HepG2 (cell line): ENCODE data around the gene TEX19. TPM values are rescaled to one million over a fixed set of nuclear protein-coding genes. Genes with fewer than 3 reads are reported as not detected.
A peak's percentile ranks its signal among the peaks of the same experiment; 100 is the strongest.

ENCODE experiments used
- ADNP ChIP-seq: sonication (generic); formaldehyde crosslinking; IDR thresholded peaks from 2 replicates; pipeline ENCODE4 v1.4.0; 2020; ENCODE audit warnings: missing genetic modification reagents
- ARID5B ChIP-seq: IDR thresholded peaks from 2 replicates; pipeline ENCODE4 v1.4.0; 2020; ENCODE audit warnings: mild to moderate bottlenecking, missing genetic modification reagents
- CHCHD3 ChIP-seq: sonication (generic); formaldehyde crosslinking; IDR thresholded peaks from 2 replicates; pipeline ENCODE4 v1.8.0; 2022; ENCODE audit warnings: mild to moderate bottlenecking, missing genetic modification reagents, moderate library complexity
- GMEB1 ChIP-seq: sonication (generic); formaldehyde crosslinking; IDR thresholded peaks from 2 replicates; pipeline ENCODE4 v1.5.1; 2020; ENCODE audit warnings: missing genetic modification reagents, mild to moderate bottlenecking, borderline replicate concordance
- HNRNPUL1 ChIP-seq: fragments of 200-400 bp; formaldehyde crosslinking; IDR thresholded peaks from 2 replicates; pipeline ENCODE4 v1.6.1; 2017; ENCODE audit warnings: low read depth, mild to moderate bottlenecking, low read length, moderate library complexity
- IKZF1 ChIP-seq: fragments of 450-650 bp; IDR thresholded peaks from 2 replicates; pipeline ENCODE4 v1.7.1; 2016
- PCBP2 ChIP-seq: fragments of 200-400 bp; formaldehyde crosslinking; optimal IDR thresholded peaks from 2 replicates; pipeline ENCODE3; 2018; ENCODE audit warnings: low read length, low read depth; ENCODE audit not compliant: poor library complexity, severe bottlenecking
- RAD51 ChIP-seq: fragments of 450-650 bp; IDR thresholded peaks from 2 replicates; pipeline ENCODE4 v1.6.1; 2016; ENCODE audit warnings: borderline replicate concordance
- SRF ChIP-seq: IDR thresholded peaks from 2 replicates; pipeline ENCODE4 v1.6.1; 2011; ENCODE audit warnings: mild to moderate bottlenecking, low read depth, low read length, moderate library complexity
- SRSF9 ChIP-seq: fragments of 200-400 bp; formaldehyde crosslinking; IDR thresholded peaks from 2 replicates; pipeline ENCODE4 v1.6.1; 2018; ENCODE audit warnings: borderline replicate concordance, mild to moderate bottlenecking, low read depth, low read length; ENCODE audit not compliant: insufficient read depth, poor library complexity, severe bottlenecking
- TEAD2 ChIP-seq: sonication (generic); formaldehyde crosslinking; IDR thresholded peaks from 2 replicates; pipeline ENCODE4 v1.9.0; 2021; ENCODE audit warnings: missing genetic modification reagents
- ZBTB42 ChIP-seq: sonication (generic); formaldehyde crosslinking; IDR thresholded peaks from 2 replicates; pipeline ENCODE4 v1.5.0; 2020; ENCODE audit warnings: mild to moderate bottlenecking, missing genetic modification reagents
- ZNF432 ChIP-seq: sonication (generic); formaldehyde crosslinking; IDR thresholded peaks from 2 replicates; pipeline ENCODE4 v1.5.0; 2020; ENCODE audit warnings: missing genetic modification reagents, mild to moderate bottlenecking, borderline replicate concordance
- ZNF543 ChIP-seq: sonication (generic); formaldehyde crosslinking; IDR thresholded peaks from 2 replicates; pipeline ENCODE4 v1.4.0; 2020; ENCODE audit warnings: mild to moderate bottlenecking, missing genetic modification reagents
- polyA plus RNA-seq, 8 experiments: library from polyadenylated mRNA; depleted of rRNA in 3 of 8; stranded (reverse) in 7 of 8; unstranded in 1 of 8; fragments of >200 nt; fragmentation: Illumina TruSeq in 4 of 8; extraction: Trizol in 4 of 8; gene quantifications; 2 replicates each; pipeline versions ENCODE4 v1.2.1 to v1.2.3, GENCODE V29; 2011 to 2016; ENCODE audit warnings: low read depth in 4 of 8, missing spikeins in 1 of 8, mixed read lengths in 1 of 8; ENCODE audit not compliant: insufficient read depth in 1 of 8
- total RNA-seq, 5 experiments: library from RNA; depleted of rRNA; stranded (reverse); fragments of >200 nt; fragmentation: Illumina TruSeq; extraction: Trizol; gene quantifications; 2 replicates each; pipeline ENCODE4 v1.2.3, GENCODE V29; 2016; ENCODE audit warnings: low read depth in 1 of 5
- TF ChIP-seq, protein P1 (sequence below): sonication (generic); formaldehyde crosslinking; IDR thresholded peaks from 2 replicates; pipeline ENCODE4 v1.8.1; 2022; ENCODE audit warnings: mild to moderate bottlenecking, missing genetic modification reagents
- TF ChIP-seq, protein P2 (sequence below): sonication (generic); formaldehyde crosslinking; IDR thresholded peaks from 2 replicates; pipeline ENCODE4 v1.5.0; 2020; ENCODE audit warnings: missing genetic modification reagents
- TF ChIP-seq, protein P3 (sequence below): sonication (generic); formaldehyde crosslinking; IDR thresholded peaks from 2 replicates; pipeline ENCODE4 v1.9.0; 2021; ENCODE audit warnings: missing genetic modification reagents, mild to moderate bottlenecking, borderline replicate concordance
- TF ChIP-seq, protein P4 (sequence below): sonication (generic); formaldehyde crosslinking; conservative IDR thresholded peaks from 2 replicates; pipeline ENCODE4 v1.5.0; 2020; ENCODE audit warnings: missing genetic modification reagents

The TEX19 gene
- total and polyA plus RNA-seq, 2 of the 13 experiments (the other 11 are each of a cell fraction or from before 2014, with no cell fraction given) = 1.3 to 6.0 TPM

DNA sequence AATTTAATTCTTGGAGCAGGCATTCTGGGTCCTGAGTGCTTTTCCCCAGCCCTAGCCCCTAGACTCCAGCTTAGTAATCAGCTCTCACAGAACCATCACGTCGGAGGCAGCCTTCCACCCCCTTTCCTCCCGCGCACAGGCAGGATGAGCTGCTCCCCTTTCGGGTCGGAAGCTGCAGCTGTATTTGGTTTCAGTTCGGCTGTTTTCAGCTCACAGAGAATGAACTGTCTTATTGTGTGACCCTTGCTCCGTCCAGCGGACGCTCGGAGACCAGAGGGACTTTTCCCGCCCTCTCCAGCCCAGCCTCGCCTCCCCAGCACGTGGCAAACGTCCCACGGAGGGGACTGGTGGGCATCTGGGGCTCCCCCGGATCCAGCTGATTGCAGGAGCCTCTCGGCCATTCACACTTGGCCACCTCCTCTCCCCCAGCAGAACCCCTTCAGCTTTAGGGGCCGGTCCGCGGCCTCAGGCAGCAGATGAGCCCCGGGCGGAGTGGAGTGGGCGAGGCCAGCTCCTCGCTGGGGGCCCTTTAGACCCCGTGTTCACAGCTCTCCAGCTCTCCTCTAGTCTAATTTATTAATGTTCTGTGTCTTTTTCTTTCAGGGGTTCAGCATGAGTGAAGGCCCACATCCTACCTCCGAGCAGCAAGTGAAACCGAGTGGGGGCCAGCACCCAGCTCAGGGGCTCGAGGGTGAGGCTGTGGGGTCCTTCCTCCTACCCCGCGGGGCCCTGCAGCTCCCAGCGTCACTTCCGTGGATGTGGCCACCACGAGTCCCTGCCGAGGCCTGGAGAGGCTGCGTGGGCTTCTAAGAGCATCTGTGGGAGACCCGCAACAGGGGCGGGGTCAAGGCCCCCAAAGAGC lies 11.7 kb downstream of the TEX19 start (continued):
- TF ChIP-seq ARID5B (peak; percentile 73), IKZF1 (no peak), RAD51 (no peak), SRSF9 (no peak), CHCHD3 (CRISPR knock-in tag) (no peak), ADNP (CRISPR knock-in tag) (no peak), GMEB1 (CRISPR knock-in tag) (peak; percentile 62; the same call in 1 of the 2 replicates), TEAD2 (CRISPR knock-in tag) (peak; percentile 74; the same call in 1 of the 2 replicates), HNRNPUL1 (no peak), ZBTB42 (CRISPR knock-in tag) (no peak; the same call in 1 of the 2 replicates), PCBP2 (no peak), ZNF432 (no peak), ZNF543 (CRISPR knock-in tag) (peak; percentile 94; the same call in 1 of the 2 replicates), SRF (no peak)
- TF ChIP-seq, protein P1, sequence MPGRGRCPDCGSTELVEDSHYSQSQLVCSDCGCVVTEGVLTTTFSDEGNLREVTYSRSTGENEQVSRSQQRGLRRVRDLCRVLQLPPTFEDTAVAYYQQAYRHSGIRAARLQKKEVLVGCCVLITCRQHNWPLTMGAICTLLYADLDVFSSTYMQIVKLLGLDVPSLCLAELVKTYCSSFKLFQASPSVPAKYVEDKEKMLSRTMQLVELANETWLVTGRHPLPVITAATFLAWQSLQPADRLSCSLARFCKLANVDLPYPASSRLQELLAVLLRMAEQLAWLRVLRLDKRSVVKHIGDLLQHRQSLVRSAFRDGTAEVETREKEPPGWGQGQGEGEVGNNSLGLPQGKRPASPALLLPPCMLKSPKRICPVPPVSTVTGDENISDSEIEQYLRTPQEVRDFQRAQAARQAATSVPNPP (CRISPR knock-in tag) = 0 out of 2 replicates have a peak, but pooled peaks have one; percentile 51
- TF ChIP-seq, protein P2, sequence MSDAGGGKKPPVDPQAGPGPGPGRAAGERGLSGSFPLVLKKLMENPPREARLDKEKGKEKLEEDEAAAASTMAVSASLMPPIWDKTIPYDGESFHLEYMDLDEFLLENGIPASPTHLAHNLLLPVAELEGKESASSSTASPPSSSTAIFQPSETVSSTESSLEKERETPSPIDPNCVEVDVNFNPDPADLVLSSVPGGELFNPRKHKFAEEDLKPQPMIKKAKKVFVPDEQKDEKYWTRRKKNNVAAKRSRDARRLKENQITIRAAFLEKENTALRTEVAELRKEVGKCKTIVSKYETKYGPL (CRISPR knock-in tag) = peak; percentile 53; the same call in 1 of the 2 replicates
- TF ChIP-seq, protein P3, sequence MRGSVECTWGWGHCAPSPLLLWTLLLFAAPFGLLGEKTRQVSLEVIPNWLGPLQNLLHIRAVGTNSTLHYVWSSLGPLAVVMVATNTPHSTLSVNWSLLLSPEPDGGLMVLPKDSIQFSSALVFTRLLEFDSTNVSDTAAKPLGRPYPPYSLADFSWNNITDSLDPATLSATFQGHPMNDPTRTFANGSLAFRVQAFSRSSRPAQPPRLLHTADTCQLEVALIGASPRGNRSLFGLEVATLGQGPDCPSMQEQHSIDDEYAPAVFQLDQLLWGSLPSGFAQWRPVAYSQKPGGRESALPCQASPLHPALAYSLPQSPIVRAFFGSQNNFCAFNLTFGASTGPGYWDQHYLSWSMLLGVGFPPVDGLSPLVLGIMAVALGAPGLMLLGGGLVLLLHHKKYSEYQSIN = no peak
- TF ChIP-seq, protein P4, sequence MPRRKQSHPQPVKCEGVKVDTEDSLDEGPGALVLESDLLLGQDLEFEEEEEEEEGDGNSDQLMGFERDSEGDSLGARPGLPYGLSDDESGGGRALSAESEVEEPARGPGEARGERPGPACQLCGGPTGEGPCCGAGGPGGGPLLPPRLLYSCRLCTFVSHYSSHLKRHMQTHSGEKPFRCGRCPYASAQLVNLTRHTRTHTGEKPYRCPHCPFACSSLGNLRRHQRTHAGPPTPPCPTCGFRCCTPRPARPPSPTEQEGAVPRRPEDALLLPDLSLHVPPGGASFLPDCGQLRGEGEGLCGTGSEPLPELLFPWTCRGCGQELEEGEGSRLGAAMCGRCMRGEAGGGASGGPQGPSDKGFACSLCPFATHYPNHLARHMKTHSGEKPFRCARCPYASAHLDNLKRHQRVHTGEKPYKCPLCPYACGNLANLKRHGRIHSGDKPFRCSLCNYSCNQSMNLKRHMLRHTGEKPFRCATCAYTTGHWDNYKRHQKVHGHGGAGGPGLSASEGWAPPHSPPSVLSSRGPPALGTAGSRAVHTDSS (CRISPR knock-in tag) = no peak
